AG08395 (cell line): ENCODE data around the gene MYOM1.
A peak's percentile ranks its signal among the peaks of the same experiment; 100 is the strongest.
"Not testable (repeated sequence)": the region's sequence is repeated elsewhere in the genome, so short reads cannot be mapped to it uniquely, and the experiment has no call there.

ENCODE experiments used
- DNase-seq: peaks from one replicate; pipeline ENCODE4 v3.0.0; 2012; ENCODE audit warnings: mixed read lengths, low spot score

The MYOM1 gene

GRCh38 chr18:3081584-3081991 lies 138.2 kb downstream of the MYOM1 start:
- DNase-seq: no peak

DNA sequence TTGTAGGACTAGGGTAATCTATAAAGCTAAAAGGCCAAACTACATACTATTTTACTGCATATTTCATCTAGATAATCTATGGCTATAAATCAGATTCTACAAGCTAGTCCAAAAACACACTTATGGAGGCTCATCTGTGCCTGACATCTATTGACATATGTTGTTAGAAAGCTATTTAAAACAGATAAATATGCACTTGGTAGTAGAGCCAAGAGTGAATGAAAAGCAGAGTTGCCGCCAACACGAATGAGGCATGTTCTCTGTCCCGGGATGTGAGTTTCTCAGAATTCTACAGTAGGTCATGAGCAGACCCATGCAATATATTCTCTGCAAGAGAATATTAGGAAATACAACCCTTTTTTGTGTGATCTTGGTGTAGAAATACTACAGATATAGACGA lies 140.1 kb downstream of the MYOM1 start:
- DNase-seq: no peak

GRCh38 chr18:3075491-3075890 lies 144.3 kb downstream of the MYOM1 start:
- no peak for DNase-seq

- DNase-seq: no peak
Measured at GRCh38 chr18:3074087-3074486, 145.7 kb downstream of the MYOM1 start.

DNA sequence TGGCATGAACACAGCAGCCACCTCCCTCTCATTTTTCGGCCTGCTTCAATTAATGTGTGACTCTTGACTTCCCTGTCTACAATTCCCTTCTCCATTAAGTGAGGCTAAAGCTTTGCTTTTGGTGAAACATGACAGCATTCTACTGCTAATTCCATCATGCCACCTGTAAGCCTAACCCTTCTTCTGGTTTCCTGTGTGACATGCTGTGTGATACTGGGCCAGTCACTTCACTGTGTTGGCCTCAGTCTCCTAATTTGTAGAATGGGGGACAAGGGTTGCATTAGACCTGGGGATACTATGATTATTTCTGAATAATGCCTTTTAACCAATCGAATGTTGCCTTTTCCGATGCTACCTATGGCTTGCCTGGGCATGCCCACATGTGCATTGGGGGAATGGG lies 146.4 kb downstream of the MYOM1 start:
- DNase-seq: not testable (repeated sequence)

- no peak for DNase-seq
Measured at GRCh38 chr18:3071676-3072075, 148.1 kb downstream of the MYOM1 start.

GRCh38 chr18:3069671-3070433 lies 149.9 kb downstream of the MYOM1 start:
- DNase-seq: no peak

GRCh38 chr18:3067722-3068121 lies 152.0 kb downstream of the MYOM1 start:
- DNase-seq: no peak

DNA sequence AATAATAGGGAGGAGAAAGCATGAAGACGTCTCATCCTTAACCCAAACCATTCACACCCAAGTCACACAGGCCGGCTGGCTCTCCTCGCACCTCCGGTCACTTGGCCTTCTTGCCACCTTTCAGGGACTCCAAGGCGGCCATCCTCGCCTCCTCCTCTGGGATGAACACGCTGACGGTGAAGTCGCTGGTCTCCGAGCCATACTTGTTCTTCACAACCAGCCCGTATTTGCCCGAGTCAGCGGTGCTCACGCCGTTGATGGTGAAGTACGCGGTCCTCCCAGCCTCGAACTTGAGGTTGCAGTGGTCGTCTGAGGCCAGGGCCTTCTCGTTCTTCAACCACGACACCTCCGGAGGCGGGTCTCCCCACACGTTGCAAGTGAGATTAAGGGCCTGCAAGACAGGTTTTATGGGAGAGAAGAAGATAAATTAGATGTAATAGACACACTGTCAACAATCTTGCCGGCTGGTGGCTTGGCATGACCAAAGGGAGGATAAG lies 152.6 kb downstream of the MYOM1 start:
- no peak for DNase-seq

DNA sequence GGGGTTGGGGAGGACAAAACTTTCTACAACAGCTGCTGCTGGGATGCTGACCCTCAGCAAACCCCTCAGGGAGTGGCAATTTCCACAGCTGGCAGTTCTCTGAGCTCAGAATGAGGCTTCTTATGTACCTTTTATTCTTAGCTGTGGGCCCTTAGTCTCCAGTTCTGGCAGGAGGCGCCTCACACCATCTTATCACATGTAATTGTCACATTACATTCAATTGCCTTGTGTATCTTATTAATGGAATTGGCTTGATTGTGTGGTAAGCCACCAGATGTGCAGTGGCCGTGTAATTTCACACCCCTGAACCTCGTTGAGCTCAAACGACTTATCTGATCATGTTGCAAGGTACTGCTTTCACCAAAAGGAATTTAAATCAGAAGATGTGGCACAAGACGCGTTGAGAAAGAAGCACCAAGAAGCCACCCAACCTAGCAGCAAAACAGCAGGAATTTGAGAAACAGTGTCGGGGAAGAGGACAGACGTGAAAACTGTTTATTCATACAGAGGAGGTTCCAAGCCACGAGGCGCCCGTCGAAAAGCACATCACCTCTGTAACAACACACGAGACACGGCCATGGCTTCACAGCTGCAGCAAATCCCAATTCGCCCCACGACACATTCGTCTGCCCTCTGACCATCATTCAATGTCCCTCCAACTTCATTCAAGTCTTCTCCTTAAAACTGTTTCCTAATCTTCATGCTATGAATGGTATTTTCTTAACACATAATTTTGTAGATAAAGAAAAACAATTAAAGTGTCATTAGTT lies 153.2 kb downstream of the MYOM1 start:
- no peak for DNase-seq

DNA sequence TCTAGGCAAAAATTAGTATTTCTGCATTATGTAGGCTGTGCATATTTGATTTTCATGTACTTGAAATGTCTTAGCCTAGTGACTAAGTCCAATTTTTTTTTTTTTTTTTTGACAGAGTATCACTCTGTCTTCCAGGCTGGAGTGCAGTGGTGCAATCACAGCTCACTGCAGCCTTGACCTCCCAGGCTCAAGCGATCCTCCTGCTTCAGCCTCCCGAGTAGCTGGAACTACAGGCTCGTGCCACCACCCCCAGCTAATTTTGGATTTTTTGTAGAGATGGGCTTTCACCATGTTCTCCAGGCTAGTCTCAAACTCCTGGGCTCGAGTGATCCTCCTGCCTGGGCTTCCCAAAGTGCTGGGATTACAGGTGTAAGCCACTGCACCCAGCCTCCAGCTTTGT lies 156.0 kb downstream of the MYOM1 start:
- not testable (repeated sequence) for DNase-seq

GRCh38 chr18:3062798-3063680 lies 156.7 kb downstream of the MYOM1 start:
- peak; percentile 19 for DNase-seq

DNA sequence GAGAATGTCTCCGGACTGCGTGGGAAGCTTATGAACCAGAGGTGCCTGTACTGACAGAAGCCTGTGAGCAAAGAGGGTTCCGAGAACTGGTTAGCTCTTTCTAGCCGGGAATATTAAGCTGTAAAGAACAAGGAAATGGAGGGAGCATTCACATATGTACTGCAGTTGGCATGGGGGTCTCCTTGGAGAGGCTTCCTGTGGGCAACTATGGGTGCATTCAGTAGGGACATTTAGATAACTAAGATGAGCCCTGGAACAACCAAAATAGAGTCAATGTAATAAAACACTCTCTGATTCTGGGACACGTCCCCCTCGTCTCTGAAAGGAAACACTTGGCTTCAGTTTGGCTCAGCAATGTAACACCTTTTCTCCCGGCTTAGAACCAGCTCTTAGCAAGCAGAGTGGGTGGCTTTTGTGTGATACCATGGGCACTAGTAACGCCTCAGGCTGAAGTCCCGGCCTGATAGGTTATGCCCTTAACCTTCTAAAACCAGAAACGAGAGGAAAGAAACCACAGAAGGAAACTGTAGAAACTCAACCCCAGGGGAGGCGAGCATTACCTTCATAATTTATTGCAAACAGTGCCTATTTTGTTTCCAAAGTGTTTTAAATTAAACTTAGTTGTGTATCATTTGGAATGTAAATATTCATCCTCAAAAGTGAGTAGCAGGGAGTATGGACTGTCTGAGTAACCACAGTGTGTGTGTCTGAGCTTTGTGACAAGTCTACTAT lies 158.0 kb downstream of the MYOM1 start:
- DNase-seq: no peak

DNA sequence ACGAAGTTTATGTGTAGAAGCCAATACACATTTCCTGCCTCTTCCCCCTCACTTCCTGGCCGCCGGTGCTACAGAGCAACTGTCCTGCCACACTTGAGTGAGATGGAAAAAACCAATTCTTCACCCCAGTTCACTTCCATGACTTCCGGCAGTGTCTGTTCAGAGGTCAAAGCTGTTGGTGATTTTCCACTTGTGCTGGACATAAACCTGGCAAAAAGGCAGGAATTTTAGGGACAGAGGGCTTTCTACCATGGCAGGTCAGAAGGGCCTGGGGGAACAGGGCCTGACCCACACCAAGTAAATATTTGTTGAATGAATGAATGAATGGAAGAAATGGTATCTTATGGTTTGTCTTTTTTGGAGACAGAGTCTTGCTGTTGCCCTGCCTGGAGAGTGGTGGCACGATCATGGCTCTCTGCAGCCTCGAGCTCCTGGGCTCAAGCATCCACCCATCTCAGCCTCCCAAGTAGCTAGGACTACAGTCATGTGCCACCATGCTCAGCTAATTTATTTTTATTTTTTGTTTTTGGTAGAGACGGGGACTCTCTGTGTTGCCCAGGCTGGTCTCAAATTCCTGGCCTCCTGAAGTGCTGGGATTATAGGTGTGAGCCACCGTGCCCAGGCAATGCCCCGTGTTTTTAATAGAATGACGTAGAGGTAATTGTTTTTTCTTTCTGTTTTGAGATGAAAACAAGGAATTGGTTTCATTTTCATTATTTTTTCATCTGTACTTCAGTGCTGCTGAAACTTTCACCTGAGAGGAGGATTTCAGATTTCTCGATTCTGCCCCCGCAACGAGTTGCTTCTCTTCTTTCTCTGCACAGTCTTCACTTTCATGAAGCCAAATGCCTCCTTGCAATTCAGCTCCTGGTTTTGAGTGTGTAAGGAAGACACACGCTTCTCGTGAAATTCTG lies 158.8 kb downstream of the MYOM1 start:
- DNase-seq: no peak

- no peak for DNase-seq
Measured at GRCh38 chr18:3059272-3059671, 160.5 kb downstream of the MYOM1 start.

GRCh38 chr18:3058328-3059191 lies 161.2 kb downstream of the MYOM1 start:
- DNase-seq: no peak

- DNase-seq: no peak
Measured at GRCh38 chr18:3057526-3057925, 162.2 kb downstream of the MYOM1 start.

- no peak for DNase-seq
Measured at GRCh38 chr18:3056311-3056710, 163.5 kb downstream of the MYOM1 start.

DNA sequence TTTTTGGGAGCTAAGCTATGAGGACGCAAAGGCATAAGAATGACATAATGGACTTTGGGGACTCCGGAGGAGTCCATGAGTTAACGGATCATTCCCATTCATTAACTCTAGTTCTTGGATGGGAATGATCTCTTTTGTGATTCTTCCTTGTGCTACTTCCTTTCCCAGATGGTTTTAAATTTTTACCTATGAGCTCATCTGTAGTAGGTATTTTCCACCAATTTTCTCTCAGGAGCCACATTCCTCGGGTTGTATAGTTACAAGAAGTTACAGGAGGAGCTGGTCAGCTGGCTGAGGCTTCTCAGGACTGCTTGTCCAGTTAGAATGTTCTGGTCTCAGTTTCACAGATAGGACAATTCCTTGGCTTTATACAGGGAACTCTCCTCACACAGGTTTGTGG lies 164.0 kb downstream of the MYOM1 start:
- DNase-seq: no peak
